GM18526 (cell line): ENCODE measurements around the gene ZSWIM4.
A peak's percentile ranks its signal among the peaks of the same experiment; 100 is the strongest.

Experiments
- POLR2A ChIP-seq: IDR thresholded peaks from 3 replicates; pipeline ENCODE4 v1.6.1; 2011; ENCODE audit not compliant: insufficient read length; ENCODE audit errors: extremely low read depth

The ZSWIM4 gene

GRCh38 chr19:13848798-13849676 is 53.8 kb downstream of the ZSWIM4 start:
- no peak for TF ChIP-seq POLR2A

- TF ChIP-seq POLR2A: no peak
Observed at GRCh38 chr19:13849991-13850909, 55.0 kb downstream of the ZSWIM4 start.

- no peak for TF ChIP-seq POLR2A
Observed at GRCh38 chr19:13850910-13851733, 55.9 kb downstream of the ZSWIM4 start.

- TF ChIP-seq POLR2A: no peak
Observed at GRCh38 chr19:13856497-13856896, 61.3 kb downstream of the ZSWIM4 start.

GRCh38 chr19:13859361-13859880 is 64.2 kb downstream of the ZSWIM4 start:
- no peak for TF ChIP-seq POLR2A

- TF ChIP-seq POLR2A: no peak
Observed at GRCh38 chr19:13860679-13861391, 65.6 kb downstream of the ZSWIM4 start.

- no peak for TF ChIP-seq POLR2A
Observed at GRCh38 chr19:13861392-13861713, 66.1 kb downstream of the ZSWIM4 start.

- peak; percentile 62 for TF ChIP-seq POLR2A
Observed at GRCh38 chr19:13861714-13862531, 66.7 kb downstream of the ZSWIM4 start.

- TF ChIP-seq POLR2A: no peak
Observed at GRCh38 chr19:13864046-13864666, 68.9 kb downstream of the ZSWIM4 start.

- no peak for TF ChIP-seq POLR2A
Observed at GRCh38 chr19:13864667-13865570, 69.7 kb downstream of the ZSWIM4 start.

GRCh38 chr19:13865571-13866462 is 70.6 kb downstream of the ZSWIM4 start:
- TF ChIP-seq POLR2A: no peak
